GM21390 (cell line): ENCODE measurements around the gene CIDEC.
"Not testable (repeated sequence)": the region's sequence is repeated elsewhere in the genome, so short reads cannot be mapped to it uniquely, and the experiment has no call there.

ENCODE experiments used
- ATAC-seq: cut with Tn5 transposase; IDR thresholded peaks from one replicate; pipeline ENCODE4 v1.9.1; 2021; ENCODE audit not compliant: unreplicated experiment

CIDEC gene

GRCh38 chr3:9851383-9851782, 28.7 kb downstream of the CIDEC start:
- not testable (repeated sequence) for ATAC-seq

- not testable (repeated sequence) for ATAC-seq
Observed at GRCh38 chr3:9848860-9849259, 31.2 kb downstream of the CIDEC start.

GRCh38 chr3:9847870-9848269, 32.2 kb downstream of the CIDEC start:
- not testable (repeated sequence) for ATAC-seq

- no peak for ATAC-seq
Observed at GRCh38 chr3:9846931-9847488, 33.0 kb downstream of the CIDEC start.

GRCh38 chr3:9846231-9846630, 33.8 kb downstream of the CIDEC start:
- ATAC-seq = no peak

- peak; percentile 98 for ATAC-seq
Observed at GRCh38 chr3:9843715-9844438, 36.2 kb downstream of the CIDEC start, which contains the start of gene RPUSD3. Gene RPUSD3, minus strand, starts transcription at chr3:9844008. Its CDS starts 18 bp downstream, at chr3:9843990.

GRCh38 chr3:9841015-9841414, 39.0 kb downstream of the CIDEC start:
- ATAC-seq = no peak

- ATAC-seq = no peak
Observed at GRCh38 chr3:9838856-9839255, 41.2 kb downstream of the CIDEC start.

- ATAC-seq = no peak
Observed at GRCh38 chr3:9837701-9838582, 42.1 kb downstream of the CIDEC start.

- ATAC-seq = no peak
Observed at GRCh38 chr3:9834520-9835380, 45.3 kb downstream of the CIDEC start.

GRCh38 chr3:9833078-9833477, 47.0 kb downstream of the CIDEC start:
- no peak for ATAC-seq

- no peak for ATAC-seq
Observed at GRCh38 chr3:9831253-9831652, 48.8 kb downstream of the CIDEC start.

- no peak for ATAC-seq
Observed at GRCh38 chr3:9828801-9829755, 51.0 kb downstream of the CIDEC start.

GRCh38 chr3:9826815-9827573, 53.1 kb downstream of the CIDEC start:
- no peak for ATAC-seq

GRCh38 chr3:9825451-9826040, 54.5 kb downstream of the CIDEC start:
- ATAC-seq = no peak

GRCh38 chr3:9820946-9821345, 59.1 kb downstream of the CIDEC start:
- no peak for ATAC-seq

- ATAC-seq = no peak
Observed at GRCh38 chr3:9820543-9820942, 59.5 kb downstream of the CIDEC start.

GRCh38 chr3:9818666-9819335, 61.3 kb downstream of the CIDEC start:
- no peak for ATAC-seq
